HepG2 (cell line): ENCODE data around the gene CCDC80.

Experiments
- BCL3 ChIP-seq: sonication (generic); formaldehyde crosslinking; IDR thresholded peaks from 2 replicates; pipeline ENCODE4 v1.5.1; 2020; ENCODE audit warnings: mild to moderate bottlenecking, missing genetic modification reagents, moderate library complexity
- CTCF ChIP-seq: sonication (generic); formaldehyde crosslinking; IDR thresholded peaks from 2 replicates; pipeline ENCODE4 v1.5.0; 2020; ENCODE audit warnings: mild to moderate bottlenecking, missing genetic modification reagents, moderate library complexity
- PBX3 ChIP-seq: sonication (generic); formaldehyde crosslinking; IDR thresholded peaks from 2 replicates; pipeline ENCODE4 v1.8.1; 2023; ENCODE audit warnings: missing genetic modification reagents, inconsistent platforms, borderline replicate concordance
- SNAPC5 ChIP-seq: sonication (generic); formaldehyde crosslinking; IDR thresholded peaks from 2 replicates; pipeline ENCODE4 v1.8.1; 2023; ENCODE audit warnings: mild to moderate bottlenecking, missing genetic modification reagents, borderline replicate concordance
- ZFP1 ChIP-seq: IDR thresholded peaks from 2 replicates; pipeline ENCODE4 v1.6.1; 2016
- ZNF331 ChIP-seq: sonication (generic); formaldehyde crosslinking; IDR thresholded peaks from 2 replicates; pipeline ENCODE4 v1.4.0; 2020; ENCODE audit warnings: missing genetic modification reagents
- ZNF569 ChIP-seq: sonication (generic); formaldehyde crosslinking; IDR thresholded peaks from 2 replicates; pipeline ENCODE4 v1.5.0; 2020; ENCODE audit warnings: mild to moderate bottlenecking, missing genetic modification reagents, moderate library complexity, borderline replicate concordance
- ZNF660 ChIP-seq: sonication (generic); formaldehyde crosslinking; IDR thresholded peaks from 2 replicates; pipeline ENCODE4 v1.5.1; 2020; ENCODE audit warnings: mild to moderate bottlenecking, low read depth, missing genetic modification reagents, borderline replicate concordance
- ZNF883 ChIP-seq: sonication (generic); formaldehyde crosslinking; IDR thresholded peaks from 2 replicates; pipeline ENCODE4 v1.5.1; 2020; ENCODE audit warnings: mild to moderate bottlenecking, missing genetic modification reagents; ENCODE audit errors: not compliant biosample characterization

- TF ChIP-seq CTCF (no peak), ZNF660 (no peak), ZNF569 (CRISPR knock-in tag) (no peak), BCL3 (CRISPR knock-in tag) (no peak), ZNF331 (CRISPR knock-in tag) (no peak), ZFP1 (no peak), PBX3 (CRISPR knock-in tag) (no peak), ZNF883 (no peak), SNAPC5 (CRISPR knock-in tag) (no peak)
These were observed 17.7 kb downstream of the CCDC80 start for GRCh38 chr3:112623213-112623612.
